OCI-M2 (cell line): Measurements from ENCODE around the gene ARHGEF17.

ENCODE experiments used
- DNase-seq: peaks from one replicate; lab custom pipeline; 2025; ENCODE audit not compliant: unreplicated experiment; lab: John Stamatoyannopoulos, UW

The ARHGEF17 gene

DNA sequence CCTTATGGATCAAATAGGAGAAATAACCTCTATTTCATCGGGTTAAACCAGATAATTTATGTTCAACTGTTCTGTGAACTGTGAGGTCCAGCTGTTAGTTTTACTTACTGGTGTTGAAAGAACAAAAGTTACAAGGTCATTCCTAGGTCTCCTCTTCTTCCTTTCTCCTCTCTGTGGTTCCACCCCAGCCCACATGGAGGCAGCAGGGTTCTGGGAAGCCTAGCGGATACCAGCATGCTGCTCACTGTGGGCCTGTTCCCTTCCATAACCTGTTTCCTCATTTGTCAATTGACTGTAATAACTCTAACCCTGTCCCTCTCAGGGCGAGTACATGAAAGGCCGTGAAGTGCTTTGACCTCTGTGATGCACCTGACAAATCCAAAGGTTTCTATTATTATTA lies 96.0 kb downstream of the ARHGEF17 start:
- DNase-seq, result no peak

- DNase-seq, result no peak
Observed at GRCh38 chr11:73404506-73405145, 96.5 kb downstream of the ARHGEF17 start.

DNA sequence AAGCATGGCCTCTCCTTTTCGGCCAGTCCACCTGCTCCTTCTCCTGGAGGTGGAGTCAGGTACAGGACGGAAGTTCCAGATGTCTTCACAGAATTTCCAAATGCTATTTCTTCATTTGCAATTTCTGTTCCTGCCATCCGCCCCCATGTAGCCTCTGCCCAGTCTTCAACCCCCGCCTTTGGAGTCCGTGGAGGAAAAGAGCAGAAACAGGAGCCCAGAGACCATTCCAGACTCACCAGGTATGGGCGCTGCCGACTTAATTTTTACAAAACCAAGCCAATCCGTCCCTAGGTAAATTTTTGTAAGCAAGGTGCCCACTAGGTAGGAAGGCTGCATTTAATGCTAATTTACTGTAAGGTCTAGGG lies 97.1 kb downstream of the ARHGEF17 start:
- DNase-seq, result no peak

- no peak for DNase-seq
Observed at GRCh38 chr11:73406131-73406530, 98.1 kb downstream of the ARHGEF17 start.

GRCh38 chr11:73406619-73407018 lies 98.5 kb downstream of the ARHGEF17 start:
- DNase-seq, result no peak

DNA sequence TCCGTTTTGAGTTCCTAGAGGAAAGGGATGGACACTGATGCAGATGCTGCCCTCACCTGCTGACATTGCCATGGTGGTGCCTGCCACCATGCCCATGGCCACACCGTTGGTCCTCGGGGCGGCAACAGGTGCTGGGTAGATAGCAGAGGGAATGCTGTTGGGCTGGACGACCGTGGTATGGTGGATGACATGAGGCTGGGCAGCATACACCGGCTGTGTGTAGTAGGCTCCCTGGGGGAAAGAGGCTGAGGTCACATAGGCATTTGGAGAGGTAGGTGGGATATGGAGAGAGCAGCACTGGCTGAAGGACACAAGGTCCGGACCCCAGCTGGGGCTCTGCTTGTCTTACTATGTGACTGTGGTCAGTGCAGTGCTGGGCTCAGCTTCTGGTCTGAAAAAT lies 101.4 kb downstream of the ARHGEF17 start:
- DNase-seq, result no peak

DNA sequence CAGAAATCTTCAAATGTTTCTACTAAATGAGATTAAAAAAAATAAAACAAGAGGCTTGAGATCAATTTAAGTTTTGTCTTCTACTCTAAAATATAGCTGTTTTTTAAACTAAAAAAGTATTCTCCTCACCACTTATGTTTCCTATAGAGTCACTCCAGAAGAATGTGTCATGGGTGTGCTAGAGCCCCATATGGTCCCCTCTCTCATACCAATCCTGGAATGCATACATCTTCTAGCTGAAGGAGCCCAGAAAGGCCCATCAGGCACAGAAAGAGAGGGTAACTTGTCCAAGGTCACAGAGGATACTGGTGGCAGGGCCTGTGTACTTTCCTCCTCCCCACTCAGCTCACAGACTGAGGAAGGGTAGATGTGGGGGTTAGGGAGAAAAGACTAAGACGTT lies 102.6 kb downstream of the ARHGEF17 start:
- DNase-seq, result no peak

DNA sequence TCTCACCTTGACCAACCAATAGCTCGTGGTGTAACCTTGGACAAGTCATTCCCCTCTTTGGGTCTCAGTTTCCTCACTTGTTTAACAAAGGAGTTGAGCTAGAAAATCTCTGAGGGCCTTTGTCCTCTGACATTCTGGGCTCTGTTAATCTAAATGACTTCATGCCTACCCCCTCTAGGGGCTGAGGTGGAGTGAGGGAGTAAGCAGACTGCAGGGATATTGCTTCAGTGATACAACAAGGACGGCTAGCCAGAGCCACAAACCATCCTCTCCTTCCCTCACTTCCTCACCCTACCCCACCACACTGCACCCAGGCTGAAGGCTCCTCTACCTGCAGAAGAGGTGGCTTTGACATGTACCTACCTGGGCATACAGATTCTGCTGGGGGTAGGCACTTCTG lies 103.0 kb downstream of the ARHGEF17 start:
- no peak for DNase-seq

DNA sequence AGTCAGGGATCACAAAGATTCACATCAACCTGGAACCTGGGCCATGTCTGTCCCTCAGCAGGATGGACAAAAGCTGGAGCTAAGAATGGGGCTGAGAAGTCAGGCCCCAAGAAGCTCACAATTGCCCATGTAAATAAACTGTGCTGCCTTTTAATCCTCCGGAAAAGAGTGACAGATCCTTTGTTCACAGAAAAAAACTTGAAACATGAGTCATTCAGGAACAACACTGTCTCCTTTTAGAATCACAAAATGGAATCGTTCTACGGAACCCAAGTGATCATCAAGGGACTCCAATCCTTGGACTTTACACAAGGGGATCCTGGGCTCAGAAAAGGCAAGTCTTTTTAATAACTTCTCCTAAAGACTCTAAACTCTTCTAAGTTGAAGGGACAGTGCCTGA lies 104.2 kb downstream of the ARHGEF17 start:
- no peak for DNase-seq

GRCh38 chr11:73413256-73413655 lies 105.2 kb downstream of the ARHGEF17 start:
- no peak for DNase-seq

DNA sequence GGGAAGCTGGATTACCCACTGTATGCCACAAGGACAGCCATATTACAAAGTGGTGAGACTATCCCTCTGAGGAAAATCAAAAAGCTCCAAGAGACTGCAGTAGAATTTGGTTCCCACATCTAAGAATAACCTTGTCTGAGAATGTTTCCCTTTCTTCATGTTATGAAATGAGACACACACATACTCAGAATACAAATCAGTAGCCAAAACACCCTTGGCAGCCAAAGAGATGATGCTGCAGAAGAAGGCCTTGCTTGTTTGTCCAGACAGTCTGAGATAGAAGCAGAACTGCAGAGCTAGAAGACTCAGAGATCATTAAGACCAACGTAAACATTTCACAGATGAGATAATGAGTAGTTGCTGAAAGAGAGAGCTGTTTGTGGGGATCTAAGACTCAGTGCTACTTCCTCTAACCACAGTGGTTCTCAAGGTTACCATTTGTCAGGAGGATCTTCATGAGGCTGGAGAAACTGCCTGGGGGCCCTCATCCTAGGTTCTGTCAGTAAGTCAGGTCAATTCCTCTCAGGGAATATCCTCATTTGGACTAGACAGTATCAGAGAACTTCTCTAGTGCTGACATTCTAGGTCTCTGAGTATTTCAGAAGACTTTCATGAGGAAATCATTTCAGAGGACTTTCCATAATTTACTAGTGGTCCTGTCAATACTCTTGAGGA lies 107.0 kb downstream of the ARHGEF17 start:
- no peak for DNase-seq

DNA sequence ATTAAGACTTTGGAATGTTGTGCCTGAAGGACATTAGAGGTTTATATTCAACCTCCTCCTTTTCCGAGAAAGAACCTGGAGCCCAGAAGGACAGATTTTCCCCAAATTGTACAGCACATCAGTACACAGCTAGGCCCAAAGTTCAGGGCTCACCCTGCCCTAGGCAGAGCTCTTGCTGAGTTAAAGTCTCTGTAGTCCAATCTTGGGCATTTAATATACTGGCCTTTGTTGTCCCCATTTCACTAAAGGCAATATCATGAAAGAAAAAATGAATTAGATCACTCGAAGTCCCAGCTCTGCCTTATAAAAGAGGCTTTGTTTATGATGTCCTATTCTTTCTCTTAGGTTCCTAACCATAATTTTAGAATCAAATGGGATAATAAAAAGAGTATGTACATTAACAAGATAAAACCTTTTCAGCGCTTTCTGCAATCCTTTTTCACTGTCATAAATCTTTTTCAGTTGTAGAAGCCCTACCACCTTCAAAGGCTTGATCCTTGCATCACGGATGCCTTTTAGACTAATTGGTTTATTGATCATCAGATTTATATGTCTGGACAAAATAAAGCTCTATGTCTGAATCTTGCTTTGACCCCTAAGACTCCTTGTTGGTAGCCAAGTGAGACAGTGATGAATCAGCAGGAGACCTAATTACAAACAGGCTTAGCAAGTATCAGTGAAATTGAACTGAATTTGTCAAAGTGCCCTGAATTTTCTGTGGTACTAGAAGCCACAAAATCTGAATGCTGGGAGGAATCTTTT lies 108.0 kb downstream of the ARHGEF17 start:
- DNase-seq, result no peak

- DNase-seq, result no peak
Observed at GRCh38 chr11:73416786-73417185, 108.7 kb downstream of the ARHGEF17 start.
